H1 (cell line): ENCODE results near the gene SURF2. TPM values are rescaled to one million over a fixed set of nuclear protein-coding genes. Genes with fewer than 3 reads are reported as not detected.
"Not testable (repeated sequence)": the region's sequence is repeated elsewhere in the genome, so short reads cannot be mapped to it uniquely, and the experiment has no call there.

Experiments
- CTCF ChIA-PET: fragments of 300-600 bp; sonication (Branson Sonifier 250); formaldehyde crosslinking; loops from one replicate; lab custom pipeline; 2021; ENCODE audit not compliant: partially characterized antibody; lab: Charles Lee
- POLR2A ChIA-PET: fragments of 300-600 bp; sonication (Branson Sonifier 250); formaldehyde crosslinking; loops from one replicate; lab custom pipeline; 2021; ENCODE audit warnings: inconsistent platforms; ENCODE audit not compliant: partially characterized antibody; lab: Charles Lee
- DNase-seq, 2 experiments: peaks; one replicate each; pipeline versions ENCODE4 v3.0.0 to v3.0.0-alpha.2; 2010 to 2022; ENCODE audit warnings: low spot score in 2 of 2, low read depth in 1 of 2, mixed read lengths in 1 of 2
- FAIRE-seq: peaks from 2 replicates; lab custom pipeline; 2011; peaks lifted over from hg19 to GRCh38; lab: Jason Lieb, UNC
- H2AFZ ChIP-seq: 2 replicates; pipeline ENCODE4 v1.8.1; 2012; ENCODE audit warnings: low read length, inconsistent platforms
- H2AK5ac ChIP-seq: 2 replicates; pipeline ENCODE4 v1.6.1; 2013; ENCODE audit warnings: low read depth, low read length
- H2BK120ac ChIP-seq: replicated peaks from 2 replicates; pipeline ENCODE3; 2013; ENCODE audit warnings: low read depth, low read length, inconsistent platforms
- H2BK12ac ChIP-seq: 2 replicates; pipeline ENCODE4 v1.6.1; 2013; ENCODE audit warnings: low read depth, low read length
- H2BK15ac ChIP-seq: 2 replicates; pipeline ENCODE4 v1.6.1; 2013; ENCODE audit warnings: low read length
- H2BK20ac ChIP-seq: 2 replicates; pipeline ENCODE4 v1.6.1; 2013; ENCODE audit warnings: low read length
- H2BK5ac ChIP-seq: 2 replicates; pipeline ENCODE4 v1.6.1; 2013; ENCODE audit warnings: low read depth, low read length
- H3K14ac ChIP-seq: 2 replicates; pipeline ENCODE4 v1.6.1; 2013; ENCODE audit warnings: inconsistent platforms; ENCODE audit not compliant: insufficient read length
- H3K18ac ChIP-seq: 2 replicates; pipeline ENCODE4 v1.6.1; 2013; ENCODE audit warnings: low read length; ENCODE audit errors: extremely low read depth
- H3K23ac ChIP-seq: 2 replicates; pipeline ENCODE4 v1.6.1; 2013; ENCODE audit warnings: inconsistent platforms; ENCODE audit not compliant: insufficient read length
- H3K23me2 ChIP-seq: 2 replicates; pipeline ENCODE4 v1.6.1; 2013; ENCODE audit warnings: low read depth, low read length
- H3K27ac ChIP-seq: 2 replicates; pipeline ENCODE4 v1.6.1; 2011; ENCODE audit warnings: low read depth, low read length, inconsistent platforms
- H3K27me3 ChIP-seq, 4 experiments: replicated peaks in 1 of 4; 1 replicate in 1 of 4; 2 replicates in 3 of 4; pipeline versions ENCODE4 v1.6.1 to v1.8.1; 2011 to 2013; ENCODE audit warnings: low read length in 3 of 4, mild to moderate bottlenecking in 3 of 4, inconsistent platforms in 2 of 4, mixed read lengths in 2 of 4, moderate library complexity in 1 of 4; ENCODE audit not compliant: control insufficient read depth in 3 of 4, insufficient read depth in 3 of 4; ENCODE audit errors: extremely low read depth in 1 of 4
- H3K36me3 ChIP-seq, 4 experiments: 2 replicates each; pipeline versions ENCODE4 v1.6.1 to v1.8.1; 2011 to 2013; ENCODE audit warnings: mild to moderate bottlenecking in 4 of 4, low read length in 3 of 4, moderate library complexity in 2 of 4, control low read depth in 1 of 4, inconsistent platforms in 1 of 4; ENCODE audit not compliant: insufficient read depth in 4 of 4, control insufficient read depth in 2 of 4
- H3K4ac ChIP-seq: replicated peaks from 2 replicates; pipeline ENCODE3; 2013; ENCODE audit warnings: low read length, low read depth, mixed read lengths, inconsistent platforms; ENCODE audit not compliant: insufficient read length
- H3K4me1 ChIP-seq, 4 experiments: replicated peaks in 1 of 4; 1 replicate in 1 of 4; 2 replicates in 3 of 4; pipeline versions ENCODE4 v1.6.1 to v1.8.1; 2011 to 2013; ENCODE audit warnings: low read length in 3 of 4, inconsistent platforms in 2 of 4, mixed read lengths in 1 of 4; ENCODE audit not compliant: insufficient read depth in 4 of 4, control insufficient read depth in 3 of 4
- H3K4me2 ChIP-seq, 2 experiments: 2 replicates each; pipeline versions ENCODE4 v1.6.1 to v1.8.1; 2011 to 2013; ENCODE audit warnings: low read depth in 2 of 2, low read length in 2 of 2, control low read depth in 1 of 2, inconsistent platforms in 1 of 2, mild to moderate bottlenecking in 1 of 2; ENCODE audit not compliant: insufficient read depth in 1 of 2
- H3K4me3 ChIP-seq, 4 experiments: fragments of 200-600, 300-600 bp in 1 of 4; sonication (generic), shearing (Covaris generic), sonication (Bioruptor Twin) in 1 of 4; 2 replicates each; pipeline versions ENCODE4 v1.5.1 to v1.8.1; 2011 to 2016; ENCODE audit warnings: low read length in 4 of 4, low read depth in 3 of 4, control low read depth in 2 of 4, inconsistent platforms in 2 of 4, mild to moderate bottlenecking in 2 of 4, mixed read lengths in 1 of 4, moderate library complexity in 1 of 4; ENCODE audit not compliant: insufficient read depth in 2 of 4; ENCODE audit errors: extremely low read depth in 1 of 4
- H3K56ac ChIP-seq: replicated peaks from 2 replicates; pipeline ENCODE3; 2013; ENCODE audit warnings: low read depth, mild to moderate bottlenecking, mixed read lengths, low read length, inconsistent platforms; ENCODE audit not compliant: insufficient read length
- H3K79me1 ChIP-seq: 2 replicates; pipeline ENCODE4 v1.6.1; 2013; ENCODE audit warnings: low read depth, low read length, control low read depth
- H3K79me2 ChIP-seq, 2 experiments: 2 replicates each; pipeline versions ENCODE4 v1.6.1 to v1.8.1; 2012 to 2013; ENCODE audit warnings: low read length in 2 of 2, mild to moderate bottlenecking in 2 of 2, inconsistent platforms in 1 of 2; ENCODE audit not compliant: insufficient read depth in 2 of 2, control insufficient read depth in 1 of 2
- H3K9ac ChIP-seq, 4 experiments: replicated peaks in 1 of 4; 1 replicate in 1 of 4; 2 replicates in 3 of 4; pipeline versions ENCODE4 v1.6.1 to v1.8.1; 2011 to 2013; ENCODE audit warnings: low read depth in 3 of 4, low read length in 3 of 4, control low read depth in 2 of 4, mild to moderate bottlenecking in 2 of 4, moderate library complexity in 2 of 4, inconsistent platforms in 1 of 4; ENCODE audit errors: extremely low read depth in 1 of 4
- H3K9me3 ChIP-seq, 2 experiments: 2 replicates each; pipeline versions ENCODE4 v1.6.1 to v1.8.1; 2012 to 2013; ENCODE audit warnings: mild to moderate bottlenecking in 2 of 2, moderate library complexity in 2 of 2, control low read depth in 1 of 2, inconsistent platforms in 1 of 2, low read depth in 1 of 2, low read length in 1 of 2, mixed read lengths in 1 of 2; ENCODE audit not compliant: insufficient read depth in 2 of 2
- H4K20me1 ChIP-seq, 2 experiments: replicated peaks in 1 of 2; 2 replicates each; pipeline versions ENCODE3 to v1.8.1; 2011 to 2013; ENCODE audit warnings: inconsistent platforms in 2 of 2, low read length in 2 of 2, mild to moderate bottlenecking in 1 of 2; ENCODE audit not compliant: insufficient read depth in 2 of 2, control insufficient read depth in 1 of 2
- H4K5ac ChIP-seq: 2 replicates; pipeline ENCODE4 v1.6.1; 2013; ENCODE audit warnings: low read length, low read depth, mixed read lengths, inconsistent platforms; ENCODE audit not compliant: insufficient read length
- H4K8ac ChIP-seq: 2 replicates; pipeline ENCODE4 v1.8.0; 2013; ENCODE audit warnings: mild to moderate bottlenecking, moderate library complexity, low read length, inconsistent platforms; ENCODE audit not compliant: insufficient read depth; ENCODE audit errors: extremely low read depth
- H4K91ac ChIP-seq: replicated peaks from 2 replicates; pipeline ENCODE3; 2013; ENCODE audit warnings: low read length, mixed read lengths, inconsistent platforms; ENCODE audit not compliant: insufficient read length
- WGBS, 2 experiments: shearing (Covaris generic) in 1 of 2; methylation state at CpG; one replicate each; pipeline versions ENCODE4 v1.1.6 to v1.1.7; 2013 to 2015; ENCODE audit warnings: low lambda C conversion rate in 2 of 2, mixed read lengths in 2 of 2, inconsistent platforms in 1 of 2, low coverage in 1 of 2, missing lambda C conversion rate in 1 of 2; ENCODE audit not compliant: insufficient replicate concordance in 2 of 2, insufficient coverage in 1 of 2, insufficient read length in 1 of 2; ENCODE audit errors: extremely low coverage in 1 of 2, missing lambda C conversion rate in 1 of 2; 5-methylcytosine and 5-hydroxymethylcytosine counted together
- polyA plus RNA-seq, 7 experiments: library from polyadenylated mRNA; depleted of rRNA in 3 of 7; stranded (reverse) in 5 of 7; unstranded in 2 of 7; fragments of >200 nt in 5 of 7; fragments of 200-250 nt in 2 of 7; gene quantifications; 1 replicate in 5 of 7; 2 replicates in 1 of 7; 4 replicates in 1 of 7; pipeline versions ENCODE4 v1.2.1 to v1.2.3, GENCODE V29; 2011 to 2013; ENCODE audit warnings: missing spikeins in 2 of 7, mixed read lengths in 2 of 7
- total RNA-seq: library from RNA; stranded (reverse); fragmentation: NEBNext Ultra II Directional; extraction: Animal tissue kit (Norgen Biotek cat#: 25700); gene quantifications from 2 replicates; pipeline ENCODE4 v1.2.1, GENCODE V29; 2021

Gene SURF2
- total and polyA plus RNA-seq, 2 of the 8 experiments (the other 6 are each of a cell fraction or from before 2014, with no cell fraction given), result 36.6 to 37.7 TPM

GRCh38 chr9:133391449-133391848, 35.1 kb downstream of the SURF2 start:
- H4K5ac ChIP-seq, H3K23ac ChIP-seq, H4K8ac ChIP-seq, H4K91ac ChIP-seq, H3K14ac ChIP-seq, H3K79me2 ChIP-seq, H3K4ac ChIP-seq, H3K56ac ChIP-seq, H3K18ac ChIP-seq, H2BK15ac ChIP-seq, H3K27me3 ChIP-seq, H2AK5ac ChIP-seq, H2BK5ac ChIP-seq, POLR2A ChIA-PET, H2BK12ac ChIP-seq, DNase-seq, H3K9me3 ChIP-seq, H3K27ac ChIP-seq, CTCF ChIA-PET, H3K36me3 ChIP-seq, H3K79me1 ChIP-seq, H2BK20ac ChIP-seq, H3K4me3 ChIP-seq, H4K20me1 ChIP-seq, FAIRE-seq, H2AFZ ChIP-seq, H3K9ac ChIP-seq, H3K4me1 ChIP-seq, H2BK120ac ChIP-seq, H3K4me2 ChIP-seq: not testable (repeated sequence)
- WGBS, 2 experiments, result 91% methylated on average over 2 of the region's 4 CpGs; no CpG with 5 or more reads in 1 of the 2 experiments
- peaks cover 12% of the 10 kb centered on the region; the same call in 1 of the 2 replicates for H3K23me2 ChIP-seq

GRCh38 chr9:133392308-133392707, 36.0 kb downstream of the SURF2 start:
- H3K4ac ChIP-seq, H3K9me3 ChIP-seq, H4K5ac ChIP-seq, H3K4me3 ChIP-seq, H2BK120ac ChIP-seq, CTCF ChIA-PET, H2AK5ac ChIP-seq, H4K8ac ChIP-seq, H3K79me2 ChIP-seq, POLR2A ChIA-PET, H3K79me1 ChIP-seq, H2AFZ ChIP-seq, H2BK15ac ChIP-seq, H3K14ac ChIP-seq, H2BK20ac ChIP-seq, H3K36me3 ChIP-seq, H3K27ac ChIP-seq, DNase-seq, FAIRE-seq, H3K4me2 ChIP-seq, H3K18ac ChIP-seq, H3K23ac ChIP-seq, H3K9ac ChIP-seq, H2BK12ac ChIP-seq, H4K91ac ChIP-seq, H4K20me1 ChIP-seq, H3K56ac ChIP-seq, H3K27me3 ChIP-seq, H2BK5ac ChIP-seq, H3K4me1 ChIP-seq: not testable (repeated sequence)
- WGBS, 2 experiments, result 100% methylated on average over 3 of the region's 3 CpGs; no CpG with 5 or more reads in 1 of the 2 experiments
- H3K23me2 ChIP-seq, result peaks cover 12% of the 10 kb centered on the region; the same call in 1 of the 2 replicates
